ENCODE results near the gene TMX2.
"Not testable (repeated sequence)": the region's sequence is repeated elsewhere in the genome, so short reads cannot be mapped to it uniquely, and the experiment has no call there.

The TMX2 gene, protein sequence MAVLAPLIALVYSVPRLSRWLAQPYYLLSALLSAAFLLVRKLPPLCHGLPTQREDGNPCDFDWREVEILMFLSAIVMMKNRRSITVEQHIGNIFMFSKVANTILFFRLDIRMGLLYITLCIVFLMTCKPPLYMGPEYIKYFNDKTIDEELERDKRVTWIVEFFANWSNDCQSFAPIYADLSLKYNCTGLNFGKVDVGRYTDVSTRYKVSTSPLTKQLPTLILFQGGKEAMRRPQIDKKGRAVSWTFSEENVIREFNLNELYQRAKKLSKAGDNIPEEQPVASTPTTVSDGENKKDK

DNA sequence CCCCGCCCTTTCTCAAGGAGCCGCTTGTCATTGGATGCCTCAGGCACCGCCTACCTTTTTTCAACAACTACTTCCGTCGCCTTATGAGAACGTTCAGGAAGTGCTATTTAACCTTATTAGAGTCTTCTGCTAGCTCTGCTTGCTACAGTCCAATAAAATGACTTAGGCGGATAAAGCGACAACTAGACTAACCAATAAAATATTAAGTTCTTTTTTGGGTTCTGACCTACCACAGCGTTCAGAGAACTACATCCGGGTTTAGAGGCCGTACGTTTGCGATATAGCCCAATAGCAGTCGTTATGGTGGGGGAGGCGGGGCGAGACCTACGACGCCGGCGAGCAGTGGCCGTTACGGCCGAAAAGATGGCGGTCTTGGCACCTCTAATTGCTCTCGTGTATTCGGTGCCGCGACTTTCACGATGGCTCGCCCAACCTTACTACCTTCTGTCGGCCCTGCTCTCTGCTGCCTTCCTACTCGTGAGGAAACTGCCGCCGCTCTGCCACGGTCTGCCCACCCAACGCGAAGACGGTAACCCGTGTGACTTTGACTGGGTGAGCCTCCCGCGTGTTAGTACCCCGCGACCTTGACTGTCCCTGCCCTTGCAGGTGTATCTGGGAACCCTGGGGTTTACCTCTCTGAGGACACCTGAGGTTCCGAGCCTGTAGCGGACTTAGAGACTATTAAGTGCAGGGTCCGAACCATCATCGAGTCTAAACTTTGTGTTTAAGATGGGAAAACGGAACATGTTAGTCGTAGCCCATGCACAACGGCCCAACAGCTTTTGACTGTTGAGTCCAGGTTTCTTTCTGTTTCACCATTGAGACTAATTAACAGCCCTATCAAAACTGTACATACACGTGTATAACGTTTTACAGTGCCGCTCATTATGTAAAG lies at the start of gene TMX2:
Gene TMX2 (plus strand): TSS at position 338 of the 895 bp plus-strand sequence. CDS start 26 bp downstream, at position 364.
- in situ Hi-C loops (cut with MboI; ENCODE audit: low sequenced_read_pairs) = no loop called here

DNA sequence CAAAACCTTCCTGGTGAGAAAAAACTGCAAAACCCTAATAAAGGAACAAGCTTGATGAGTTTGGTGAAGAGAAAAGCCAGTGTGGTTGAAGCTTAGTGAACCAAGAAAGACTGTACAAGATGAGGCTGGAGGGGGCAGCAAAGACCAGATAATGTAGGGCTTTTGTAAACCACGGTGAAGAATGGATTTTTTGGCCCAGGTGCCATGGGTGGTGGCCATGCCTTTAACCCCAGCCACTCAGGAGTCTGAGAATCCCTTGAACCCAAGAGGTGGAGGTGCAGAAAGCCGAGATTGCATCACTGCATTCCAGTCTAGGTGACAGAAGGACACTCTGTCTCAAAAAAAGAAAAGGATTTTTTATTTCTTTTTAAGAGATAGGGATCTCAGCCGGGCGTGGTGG lies 49.5 kb upstream of the TMX2 start:
- in situ Hi-C loops (cut with MboI; ENCODE audit: low sequenced_read_pairs) = no loop called here

DNA sequence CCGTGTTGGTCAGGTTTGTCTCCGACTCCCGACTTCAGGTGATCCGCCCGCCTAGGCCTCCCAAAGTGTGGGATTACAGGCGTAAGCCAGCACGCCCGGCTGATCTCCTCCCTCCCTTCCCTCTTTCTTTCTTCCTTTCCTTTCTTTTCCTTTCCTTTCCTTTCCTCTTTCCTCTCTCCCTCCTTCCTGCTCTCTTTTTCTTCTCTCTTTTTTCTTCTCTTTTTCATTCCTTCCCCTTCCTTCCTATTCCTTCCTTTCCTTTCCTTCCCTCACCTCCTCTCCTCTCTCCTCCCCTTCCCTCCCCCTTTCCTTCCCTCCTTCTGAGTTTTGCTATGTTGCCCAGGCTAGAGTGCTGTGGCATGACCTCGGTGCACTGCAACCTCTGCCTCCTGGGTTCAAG lies 48.4 kb upstream of the TMX2 start:
- in situ Hi-C loops (cut with MboI; ENCODE audit: low sequenced_read_pairs) = no loop called here

DNA sequence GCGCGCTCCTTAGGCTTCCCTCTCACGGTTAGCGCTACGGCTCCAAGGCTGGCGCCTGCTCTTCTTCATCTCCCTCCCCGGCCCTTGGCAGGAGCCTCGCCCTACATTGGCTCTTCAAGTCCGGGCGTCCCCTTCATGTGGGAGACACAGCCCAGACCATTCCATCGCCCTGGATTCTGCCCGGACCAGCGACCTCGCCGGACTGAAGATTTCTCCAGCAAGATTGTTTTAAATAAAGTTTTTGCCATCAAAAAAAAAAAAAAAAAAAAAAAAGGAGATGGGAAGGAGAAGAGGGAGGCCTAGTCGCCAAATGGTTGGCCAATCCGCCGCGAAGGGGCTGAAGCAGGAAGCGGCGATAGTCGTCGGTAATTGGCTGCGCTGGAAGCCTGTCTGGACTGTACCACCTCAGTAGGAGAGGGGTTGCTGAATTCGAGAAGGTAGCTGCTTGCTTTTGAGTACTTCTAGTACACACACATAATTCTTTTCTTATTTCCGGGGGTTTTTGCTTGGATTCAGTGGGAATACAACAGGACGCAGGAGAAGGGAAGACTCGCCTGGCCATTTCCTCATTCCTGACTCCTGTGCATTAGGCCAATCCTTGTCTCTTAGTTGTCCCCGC lies 45.2 kb upstream of the TMX2 start:
- in situ Hi-C loops (cut with MboI; ENCODE audit: low sequenced_read_pairs) = no loop called here

DNA sequence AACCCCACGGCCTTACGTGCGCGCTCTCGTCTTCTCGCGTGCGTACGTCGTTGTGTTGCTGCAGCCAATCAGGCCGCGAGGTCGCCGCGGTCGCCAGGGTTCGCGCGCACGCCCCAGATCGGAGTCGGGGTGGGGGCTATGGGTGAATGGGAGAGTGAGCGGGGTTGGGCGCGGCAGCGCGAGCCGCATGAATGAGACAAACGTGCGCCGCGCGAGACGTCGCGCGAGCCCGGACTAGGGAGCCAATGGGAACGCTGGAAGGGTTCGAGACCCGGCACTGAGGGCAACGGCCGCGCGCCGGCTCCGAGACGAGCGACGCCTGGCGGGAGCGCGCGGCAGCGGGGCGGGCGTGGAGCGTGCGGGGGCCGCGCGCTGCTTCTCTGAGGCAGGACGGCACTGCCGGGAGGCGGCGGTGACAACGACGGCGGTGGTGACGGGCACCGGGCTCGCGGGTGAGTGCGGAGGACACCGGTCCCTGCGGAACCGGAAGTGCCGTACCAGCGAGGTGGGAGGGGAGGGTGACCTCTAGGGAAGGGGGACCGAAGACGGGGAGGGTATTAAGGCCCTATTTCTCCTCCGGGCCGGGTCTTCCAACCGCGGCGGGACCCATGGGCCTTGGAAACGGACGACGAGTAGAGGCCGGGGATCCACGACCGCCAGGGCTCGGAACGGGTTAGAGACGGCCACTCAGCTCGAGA lies 44.5 kb upstream of the TMX2 start, which contains the start of gene ZDHHC5:
Gene ZDHHC5 (plus strand): TSS at position 379 of the 698 bp plus-strand sequence. CDS start 4,977 bp downstream, outside the sequence.
- in situ Hi-C loops (cut with MboI; ENCODE audit: low sequenced_read_pairs) = no loop called here

DNA sequence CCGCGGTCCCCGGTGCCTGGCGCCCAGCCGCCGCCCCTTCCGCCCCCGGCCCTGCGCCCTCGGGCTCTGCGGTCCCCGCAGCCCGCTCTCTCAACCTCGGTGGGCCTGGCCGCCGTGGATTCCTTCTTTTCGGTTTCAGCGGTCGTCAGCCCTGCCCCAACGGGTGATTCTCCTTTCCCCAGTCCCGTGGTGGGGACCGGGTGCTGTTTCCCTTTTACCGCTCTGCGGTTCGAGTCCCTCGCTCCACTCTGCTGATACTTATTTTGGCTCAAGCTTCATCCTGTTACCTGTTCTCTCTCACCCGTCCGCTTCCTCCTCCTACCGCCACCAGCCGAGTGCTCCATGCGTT lies 44.0 kb upstream of the TMX2 start:
- in situ Hi-C loops (cut with MboI; ENCODE audit: low sequenced_read_pairs) = no loop called here

DNA sequence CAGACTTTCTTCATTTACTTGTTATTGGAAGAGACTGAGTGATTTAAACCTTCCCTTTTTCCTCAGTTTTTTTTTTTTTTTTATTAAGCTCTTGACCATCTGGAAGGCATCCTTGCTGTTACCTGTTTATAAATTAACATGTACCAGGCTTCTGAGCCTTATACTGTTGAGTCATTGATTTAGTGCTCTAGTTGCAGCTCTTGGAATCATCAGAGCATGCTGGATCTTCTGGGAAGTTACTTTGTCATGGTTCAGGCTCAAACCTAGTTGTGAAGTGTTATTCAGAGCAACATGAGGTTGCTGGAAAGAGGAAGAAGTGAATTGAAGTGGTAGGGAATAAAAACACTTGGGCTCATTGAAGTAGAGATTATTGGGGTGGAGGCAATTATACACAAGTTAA lies 38.1 kb upstream of the TMX2 start:
- in situ Hi-C loops (cut with MboI; ENCODE audit: low sequenced_read_pairs) = no loop called here

DNA sequence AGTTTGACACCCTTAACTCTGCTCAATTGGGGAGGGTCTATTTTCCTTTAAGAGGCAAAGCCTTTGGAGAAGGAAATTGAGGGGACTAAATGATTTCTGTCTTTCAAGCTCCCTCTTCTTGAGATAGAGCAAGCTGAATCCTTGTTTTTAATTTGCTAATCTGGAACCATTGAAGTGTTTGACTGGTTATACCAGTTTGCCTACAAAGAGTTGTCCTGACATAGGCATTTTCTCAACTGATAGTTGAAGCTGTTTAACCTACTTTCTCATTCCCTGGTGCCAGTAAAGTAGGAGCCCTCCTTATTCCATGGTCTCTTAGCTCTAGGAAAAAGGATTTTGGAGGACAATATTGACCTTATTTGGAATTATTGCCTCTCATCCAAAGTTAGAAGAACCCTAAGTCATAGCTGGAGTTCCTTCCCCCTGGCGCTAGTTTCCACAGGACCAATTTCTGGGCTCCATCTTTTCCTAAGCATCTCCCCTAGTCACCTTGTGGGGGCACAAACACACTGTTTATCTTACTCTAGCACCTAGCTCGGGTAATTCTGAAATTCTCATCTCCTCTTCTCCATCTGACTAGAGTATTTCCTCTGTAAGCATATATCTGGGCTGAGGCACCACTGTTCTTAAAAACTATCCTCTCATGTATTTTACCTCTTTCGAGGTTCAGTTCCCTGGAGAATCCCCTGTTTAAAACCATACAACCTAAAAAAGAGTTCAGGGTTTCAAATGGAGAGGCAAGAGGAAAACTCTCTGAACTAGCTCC lies 37.0 kb upstream of the TMX2 start:
- in situ Hi-C loops (cut with MboI; ENCODE audit: low sequenced_read_pairs) = no loop called here

DNA sequence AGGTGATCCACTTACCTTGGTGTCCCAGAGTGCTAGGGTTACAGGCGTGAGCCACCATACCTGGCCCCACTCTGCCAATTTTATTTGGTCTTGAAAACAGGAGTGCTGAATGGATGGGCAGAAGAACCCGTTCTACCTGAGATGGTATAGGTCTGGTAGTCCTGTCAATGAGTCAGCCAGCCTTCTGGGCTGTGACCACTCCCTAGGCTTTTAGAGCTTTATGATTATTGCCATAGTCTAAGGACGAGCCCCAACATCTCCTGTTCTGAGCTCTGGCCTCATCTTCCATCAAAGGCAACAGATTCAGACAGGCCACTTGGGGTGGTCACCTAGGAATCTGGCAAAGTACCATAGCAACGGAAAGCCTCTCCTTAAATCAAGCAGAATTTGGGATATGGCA lies 33.0 kb upstream of the TMX2 start:
- in situ Hi-C loops (cut with MboI; ENCODE audit: low sequenced_read_pairs) = no loop called here

DNA sequence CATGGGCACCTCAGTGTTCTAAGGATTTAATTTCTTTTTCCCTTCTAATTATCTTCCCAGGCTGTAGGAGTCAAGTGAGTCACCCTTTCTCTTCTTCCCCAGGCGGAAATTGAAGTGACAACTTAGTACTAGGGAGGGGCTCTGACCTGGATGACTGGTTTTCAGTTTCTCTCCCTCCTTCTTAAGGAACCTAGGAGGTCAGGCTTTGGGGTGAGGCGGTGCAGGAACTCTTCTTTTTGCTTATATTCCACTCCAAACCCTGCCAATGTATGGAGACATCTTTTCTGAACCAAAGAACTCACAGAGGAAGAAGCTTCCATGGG lies 31.9 kb upstream of the TMX2 start:
- in situ Hi-C loops (cut with MboI; ENCODE audit: low sequenced_read_pairs) = no loop called here

DNA sequence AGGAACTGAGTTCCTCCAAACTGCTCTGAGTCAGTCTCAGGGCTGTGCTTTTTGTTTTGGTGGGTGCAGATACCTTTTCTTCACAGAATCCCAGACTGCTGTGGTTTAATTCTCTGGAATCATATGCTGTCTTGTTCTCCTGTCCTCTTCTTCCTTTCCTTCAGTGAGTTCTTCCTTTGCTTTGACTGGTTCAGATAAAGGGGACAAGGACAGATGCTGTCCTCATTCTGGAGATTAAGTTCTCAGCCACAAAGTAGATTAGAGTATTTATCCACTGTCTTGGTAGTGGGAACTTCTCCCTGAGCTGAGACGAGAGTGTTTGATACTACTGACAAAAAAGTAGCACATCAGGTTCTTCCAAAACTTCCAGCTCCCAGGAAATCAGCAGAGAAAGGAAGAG lies 31.2 kb upstream of the TMX2 start:
- in situ Hi-C loops (cut with MboI; ENCODE audit: low sequenced_read_pairs) = no loop called here

DNA sequence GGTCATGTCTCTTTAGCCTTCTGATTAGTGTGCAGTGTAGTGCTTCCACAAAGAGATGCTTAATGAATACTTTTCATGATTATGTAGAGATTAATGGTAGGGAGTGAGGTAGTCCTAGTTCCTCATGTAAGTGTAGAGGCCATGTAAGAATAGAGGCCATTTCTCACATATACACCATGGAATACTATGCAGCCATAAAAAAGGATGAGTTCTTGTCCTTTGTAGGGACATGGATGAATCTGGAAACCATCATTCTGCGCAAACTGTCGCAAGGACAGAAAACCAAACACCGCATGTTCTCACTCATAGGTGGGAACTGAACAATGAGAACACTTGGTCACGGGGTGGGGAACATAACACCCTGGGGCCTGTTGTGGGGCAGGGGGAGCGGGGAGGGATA lies 21.9 kb upstream of the TMX2 start:
- in situ Hi-C loops (cut with MboI; ENCODE audit: low sequenced_read_pairs) = not testable (repeated sequence)

DNA sequence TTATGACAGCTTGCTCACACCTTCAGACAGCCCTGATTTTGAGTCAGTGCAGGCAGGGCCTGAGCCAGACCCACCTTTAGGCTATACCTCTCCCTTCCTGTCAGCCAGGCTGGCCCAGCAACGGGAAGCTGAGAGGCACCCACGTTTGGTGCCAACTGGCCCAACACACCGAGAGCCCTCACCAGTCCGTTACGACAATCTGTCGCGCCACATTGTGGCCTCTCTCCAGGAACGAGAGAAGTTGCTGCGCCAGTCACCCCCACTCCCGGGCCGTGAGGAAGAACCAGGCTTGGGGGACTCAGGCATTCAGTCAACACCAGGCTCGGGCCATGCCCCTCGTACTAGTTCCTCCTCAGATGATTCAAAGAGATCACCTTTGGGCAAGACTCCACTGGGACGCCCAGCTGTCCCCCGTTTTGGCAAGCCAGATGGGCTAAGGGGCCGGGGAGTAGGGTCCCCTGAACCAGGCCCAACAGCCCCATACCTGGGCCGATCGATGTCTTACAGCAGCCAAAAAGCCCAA lies 13.5 kb upstream of the TMX2 start:
- in situ Hi-C loops (cut with MboI; ENCODE audit: low sequenced_read_pairs) = no loop called here

DNA sequence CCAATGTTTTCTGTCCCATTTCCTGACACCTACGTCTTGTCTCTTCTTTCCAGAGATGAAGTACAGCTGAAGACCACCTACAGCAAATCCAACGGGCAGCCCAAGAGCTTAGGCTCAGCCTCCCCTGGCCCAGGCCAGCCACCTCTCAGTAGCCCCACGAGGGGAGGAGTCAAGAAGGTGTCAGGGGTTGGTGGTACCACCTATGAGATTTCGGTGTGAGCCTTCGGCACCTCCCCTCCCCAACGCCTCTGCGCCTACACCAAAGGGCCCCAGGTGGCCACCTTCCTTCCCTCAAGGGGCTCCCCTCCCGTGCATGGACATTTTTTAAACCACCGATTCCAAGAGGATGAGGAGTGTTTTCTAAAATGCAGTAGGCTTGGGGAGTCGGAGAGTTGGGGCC lies 12.6 kb upstream of the TMX2 start:
- in situ Hi-C loops (cut with MboI; ENCODE audit: low sequenced_read_pairs) = no loop called here

DNA sequence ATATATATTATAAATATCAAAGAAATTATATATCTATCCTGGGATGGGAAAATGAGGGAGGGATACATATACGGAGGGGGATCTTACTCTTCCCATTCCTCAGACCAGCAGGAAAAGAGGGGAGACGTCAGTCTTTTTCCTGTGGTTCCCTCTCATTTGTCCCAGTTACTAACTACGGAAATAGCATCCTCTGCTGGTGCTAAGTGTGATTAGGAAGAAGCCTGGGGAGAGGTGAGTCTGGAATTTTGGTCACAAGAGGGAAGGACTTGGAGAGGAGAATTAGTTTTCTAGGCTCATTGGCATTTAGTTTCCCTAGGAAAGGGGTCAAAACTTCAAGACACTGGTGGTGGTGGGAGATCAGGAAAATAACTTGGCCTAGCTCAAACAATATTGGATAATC lies 12.0 kb upstream of the TMX2 start:
- in situ Hi-C loops (cut with MboI; ENCODE audit: low sequenced_read_pairs) = no loop called here

DNA sequence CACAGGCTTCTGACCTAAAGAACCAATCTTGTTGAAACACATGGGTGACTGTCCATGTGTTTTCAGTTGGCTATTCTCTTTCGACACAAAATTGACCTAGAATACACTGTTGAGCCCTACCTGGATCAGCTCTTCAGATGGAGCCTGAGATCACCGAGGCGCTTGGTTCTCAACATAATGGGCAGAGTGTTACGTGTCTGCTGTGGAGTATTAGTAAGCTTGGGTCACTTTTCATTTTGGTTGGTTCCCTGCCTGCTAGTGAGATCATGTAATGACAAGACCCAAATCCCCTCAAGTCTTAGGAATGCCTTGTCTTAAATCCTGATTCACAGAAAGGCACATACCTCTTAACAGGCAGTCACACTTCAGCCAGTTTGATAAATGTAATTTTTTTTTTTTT lies 9.1 kb upstream of the TMX2 start:
- in situ Hi-C loops (cut with MboI; ENCODE audit: low sequenced_read_pairs) = no loop called here

DNA sequence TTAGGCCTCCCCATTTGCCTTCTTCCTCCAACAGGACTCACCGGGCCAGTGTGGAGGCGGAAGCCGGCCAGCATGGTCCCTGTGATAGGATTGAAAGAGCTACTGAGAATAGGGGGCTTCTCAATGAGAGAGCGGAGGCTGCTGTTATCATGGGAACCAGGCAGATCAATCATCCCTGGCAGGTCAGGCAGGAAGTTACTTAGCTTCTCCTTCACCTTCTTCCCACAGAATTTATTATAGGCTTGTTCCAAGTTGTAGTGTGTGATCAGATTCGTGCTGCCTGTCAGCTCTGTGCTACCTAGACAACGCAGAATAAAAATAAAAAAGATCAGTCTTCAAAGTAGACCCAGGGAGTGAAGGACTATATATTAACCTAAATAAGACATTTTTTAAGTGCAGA lies 7.5 kb upstream of the TMX2 start:
- in situ Hi-C loops (cut with MboI; ENCODE audit: low sequenced_read_pairs) = no loop called here

DNA sequence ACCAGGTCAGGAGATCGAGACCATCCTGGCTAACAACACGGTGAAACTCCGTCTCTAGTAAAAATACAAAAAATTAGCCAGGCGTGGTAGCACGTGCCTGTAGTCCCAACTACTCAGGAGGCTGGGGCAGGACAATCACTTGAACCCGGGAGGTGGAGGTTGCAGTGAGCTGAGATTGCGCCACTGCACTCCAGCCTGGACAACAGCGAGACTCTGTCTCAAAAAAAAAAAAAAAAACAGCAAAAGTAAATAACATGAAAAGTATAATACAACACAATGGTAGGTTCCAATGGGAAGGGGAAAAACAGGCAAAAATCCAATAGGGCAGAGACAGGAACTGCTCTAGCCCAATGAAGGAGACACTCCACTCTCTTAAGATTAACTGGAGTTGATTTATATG lies 7.0 kb upstream of the TMX2 start:
- in situ Hi-C loops (cut with MboI; ENCODE audit: low sequenced_read_pairs) = not testable (repeated sequence)

DNA sequence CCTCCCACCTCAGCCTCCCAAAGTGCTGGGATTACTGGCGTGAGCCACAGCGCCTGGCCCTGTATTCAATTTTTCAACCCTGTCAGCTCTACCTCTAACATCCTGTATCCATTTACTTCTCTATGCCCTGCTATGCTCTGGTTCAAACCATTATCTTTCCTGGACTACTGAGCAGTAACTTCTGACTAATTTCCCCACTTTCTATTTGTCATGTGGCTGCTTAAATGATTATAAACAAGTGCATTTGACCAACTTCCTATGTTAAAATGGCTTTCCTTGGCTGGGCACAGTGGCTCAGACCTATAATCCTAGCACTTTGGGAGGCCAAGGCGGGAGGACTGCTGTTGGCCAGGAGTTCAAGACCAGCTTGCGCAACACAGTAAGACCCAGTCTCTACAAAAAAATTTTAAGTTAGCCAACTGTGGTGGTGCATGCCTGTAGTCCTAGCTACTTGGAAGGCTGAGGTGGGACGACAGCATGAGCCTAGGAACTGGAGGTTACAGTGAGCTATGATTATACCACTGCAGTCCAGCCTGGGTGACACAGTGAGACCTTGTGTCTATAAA lies 2.5 kb upstream of the TMX2 start:
- in situ Hi-C loops (cut with MboI; ENCODE audit: low sequenced_read_pairs) = no loop called here

All from hTERT RPE-1 (cell line).